ENCODE data around the gene CTDP1.
A peak's percentile ranks its signal among the peaks of the same experiment; 100 is the strongest.

CTDP1 gene, protein sequence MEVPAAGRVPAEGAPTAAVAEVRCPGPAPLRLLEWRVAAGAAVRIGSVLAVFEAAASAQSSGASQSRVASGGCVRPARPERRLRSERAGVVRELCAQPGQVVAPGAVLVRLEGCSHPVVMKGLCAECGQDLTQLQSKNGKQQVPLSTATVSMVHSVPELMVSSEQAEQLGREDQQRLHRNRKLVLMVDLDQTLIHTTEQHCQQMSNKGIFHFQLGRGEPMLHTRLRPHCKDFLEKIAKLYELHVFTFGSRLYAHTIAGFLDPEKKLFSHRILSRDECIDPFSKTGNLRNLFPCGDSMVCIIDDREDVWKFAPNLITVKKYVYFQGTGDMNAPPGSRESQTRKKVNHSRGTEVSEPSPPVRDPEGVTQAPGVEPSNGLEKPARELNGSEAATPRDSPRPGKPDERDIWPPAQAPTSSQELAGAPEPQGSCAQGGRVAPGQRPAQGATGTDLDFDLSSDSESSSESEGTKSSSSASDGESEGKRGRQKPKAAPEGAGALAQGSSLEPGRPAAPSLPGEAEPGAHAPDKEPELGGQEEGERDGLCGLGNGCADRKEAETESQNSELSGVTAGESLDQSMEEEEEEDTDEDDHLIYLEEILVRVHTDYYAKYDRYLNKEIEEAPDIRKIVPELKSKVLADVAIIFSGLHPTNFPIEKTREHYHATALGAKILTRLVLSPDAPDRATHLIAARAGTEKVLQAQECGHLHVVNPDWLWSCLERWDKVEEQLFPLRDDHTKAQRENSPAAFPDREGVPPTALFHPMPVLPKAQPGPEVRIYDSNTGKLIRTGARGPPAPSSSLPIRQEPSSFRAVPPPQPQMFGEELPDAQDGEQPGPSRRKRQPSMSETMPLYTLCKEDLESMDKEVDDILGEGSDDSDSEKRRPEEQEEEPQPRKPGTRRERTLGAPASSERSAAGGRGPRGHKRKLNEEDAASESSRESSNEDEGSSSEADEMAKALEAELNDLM

DNA sequence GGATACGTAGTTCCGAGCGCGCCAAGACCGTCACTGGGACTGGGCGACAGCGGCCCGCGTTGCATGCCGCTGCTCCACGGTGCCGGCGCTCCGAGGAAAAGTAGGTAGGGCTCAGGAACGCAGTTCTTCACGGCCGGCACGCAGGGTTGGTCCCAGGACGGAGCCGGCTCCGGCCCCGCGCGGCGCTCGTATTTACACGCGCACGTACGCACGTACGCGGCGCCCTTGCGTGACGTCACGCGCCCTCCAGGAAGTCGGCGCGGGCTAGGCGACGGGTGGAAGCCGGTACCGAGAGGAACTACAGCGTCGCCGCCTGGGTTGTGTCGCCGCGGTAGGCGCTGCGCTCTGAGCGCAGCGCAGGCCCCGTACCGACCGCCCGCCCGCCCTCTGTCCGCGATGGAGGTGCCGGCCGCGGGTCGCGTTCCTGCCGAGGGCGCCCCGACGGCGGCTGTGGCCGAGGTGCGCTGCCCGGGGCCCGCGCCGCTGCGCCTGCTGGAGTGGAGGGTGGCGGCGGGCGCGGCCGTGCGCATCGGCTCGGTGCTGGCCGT lies at the start of gene CTDP1:
Gene CTDP1, plus strand, starts transcription at position 252 of the 548 bp plus-strand sequence. Its CDS starts 145 bp downstream, at position 397.
- Mint-ChIP-seq H3K4me1 (peaks cover 53% of the 10 kb centered on the region), H3K4me3 (peak within 1 kb of the TSS; percentile 98), H3K27ac (ENCODE audit: low read depth) (peak within 1 kb of the TSS; percentile 97), H3K36me3 (ENCODE audit: insufficient read depth) (peaks cover 32% of the 10 kb centered on the region), H3K9me3 (no peaks in the 10 kb centered on the region), H3K27me3 (no peaks in the 10 kb centered on the region)
- DNase-seq (ENCODE audit: low spot score in 2 of 2) (peak in 1 of 2 donors; percentile 86), ATAC-seq (replicated peaks; ENCODE audit: extremely low read depth, poor library complexity, severe bottlenecking) (peak; percentile 59)

- Mint-ChIP-seq H3K4me3 (no peak overlapping the region), H3K4me1 (no peaks in the 10 kb centered on the region), H3K9me3 (peaks cover 8% of the 10 kb centered on the region), H3K27me3 (peaks cover 36% of the 10 kb centered on the region), H3K27ac (ENCODE audit: low read depth) (no peak overlapping the region), H3K36me3 (ENCODE audit: insufficient read depth) (peaks cover 4% of the 10 kb centered on the region)
- DNase-seq (ENCODE audit: low spot score in 2 of 2), result no peak
- no peak for ATAC-seq (replicated peaks; ENCODE audit: extremely low read depth, poor library complexity, severe bottlenecking)
Observed at GRCh38 chr18:79630281-79631095, 49.1 kb upstream of the CTDP1 start.

GRCh38 chr18:79631096-79631507 lies 48.5 kb upstream of the CTDP1 start:
- Mint-ChIP-seq H3K9me3 (peaks cover 8% of the 10 kb centered on the region), H3K4me3 (no peak overlapping the region), H3K4me1 (no peaks in the 10 kb centered on the region), H3K27me3 (peaks cover 30% of the 10 kb centered on the region), H3K27ac (ENCODE audit: low read depth) (no peak overlapping the region), H3K36me3 (ENCODE audit: insufficient read depth) (peaks cover 4% of the 10 kb centered on the region)
- ATAC-seq (replicated peaks; ENCODE audit: extremely low read depth, poor library complexity, severe bottlenecking) (no peak), DNase-seq (ENCODE audit: low spot score in 2 of 2) (no peak)

GRCh38 chr18:79631761-79632446 lies 47.7 kb upstream of the CTDP1 start:
- Mint-ChIP-seq H3K27me3 (peaks cover 22% of the 10 kb centered on the region), H3K4me3 (no peak overlapping the region), H3K27ac (ENCODE audit: low read depth) (no peak overlapping the region), H3K4me1 (no peaks in the 10 kb centered on the region), H3K9me3 (peaks cover 8% of the 10 kb centered on the region), H3K36me3 (ENCODE audit: insufficient read depth) (peaks cover 4% of the 10 kb centered on the region)
- ATAC-seq (replicated peaks; ENCODE audit: extremely low read depth, poor library complexity, severe bottlenecking) (no peak), DNase-seq (ENCODE audit: low spot score in 2 of 2) (no peak)

DNA sequence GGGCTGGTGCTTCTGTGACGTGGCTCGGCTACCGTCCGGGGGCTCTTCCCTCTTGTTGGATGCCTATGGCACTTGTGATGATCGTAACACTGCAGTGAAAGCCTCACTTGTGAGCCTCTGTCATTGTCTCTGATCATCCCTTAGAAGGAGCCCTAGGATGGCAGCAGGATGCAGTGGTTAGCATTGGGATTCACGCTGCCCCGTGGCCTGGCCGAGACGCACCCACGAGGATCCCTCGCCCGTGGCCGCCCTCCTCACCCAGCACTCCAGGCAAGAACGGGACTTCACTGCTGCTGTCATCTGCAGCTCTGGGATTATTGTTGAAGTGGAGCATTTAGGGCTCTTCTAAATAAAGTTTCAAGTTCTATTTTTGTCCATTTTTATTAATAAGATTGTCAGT lies 46.8 kb upstream of the CTDP1 start:
- no peak overlapping the region for H3K4me3 Mint-ChIP-seq
- H3K27me3 Mint-ChIP-seq, result peaks cover 14% of the 10 kb centered on the region
- no peaks in the 10 kb centered on the region for H3K4me1 Mint-ChIP-seq
- ATAC-seq (replicated peaks; ENCODE audit: extremely low read depth, poor library complexity, severe bottlenecking), result no peak
- DNase-seq (ENCODE audit: low spot score in 2 of 2), result no peak
- H3K27ac Mint-ChIP-seq (ENCODE audit: low read depth), result no peak overlapping the region
- H3K36me3 Mint-ChIP-seq (ENCODE audit: insufficient read depth), result peaks cover 4% of the 10 kb centered on the region
- H3K9me3 Mint-ChIP-seq, result peaks cover 8% of the 10 kb centered on the region

DNA sequence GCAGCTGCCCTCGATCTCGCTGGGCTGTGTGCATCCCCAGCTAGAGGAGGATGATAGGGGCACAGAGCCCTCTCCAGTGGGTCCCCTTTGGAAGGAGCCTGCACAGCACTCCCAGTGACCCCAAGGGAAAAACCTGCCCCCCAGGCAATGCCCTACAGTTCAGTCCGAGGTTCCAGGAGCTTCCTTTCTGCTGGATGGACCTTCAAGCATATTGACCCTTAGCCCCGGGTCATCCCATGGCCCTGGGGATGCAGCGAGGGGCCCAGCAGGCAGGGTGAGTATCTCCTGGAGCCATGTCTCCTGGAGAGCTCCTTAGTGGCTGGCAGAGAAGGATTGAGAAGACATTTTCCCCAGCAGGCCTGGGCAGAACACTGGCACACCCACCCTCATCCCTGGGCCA lies 45.4 kb upstream of the CTDP1 start:
- H3K9me3 Mint-ChIP-seq, result peaks cover 8% of the 10 kb centered on the region
- no peaks in the 10 kb centered on the region for H3K4me1 Mint-ChIP-seq
- H3K36me3 Mint-ChIP-seq (ENCODE audit: insufficient read depth), result peaks cover 4% of the 10 kb centered on the region
- ATAC-seq (replicated peaks; ENCODE audit: extremely low read depth, poor library complexity, severe bottlenecking), result no peak
- peak overlapping the region; percentile 54 for H3K27ac Mint-ChIP-seq (ENCODE audit: low read depth)
- no peak for DNase-seq (ENCODE audit: low spot score in 2 of 2)
- H3K4me3 Mint-ChIP-seq, result no peak overlapping the region
- H3K27me3 Mint-ChIP-seq, result peaks cover 2% of the 10 kb centered on the region

DNA sequence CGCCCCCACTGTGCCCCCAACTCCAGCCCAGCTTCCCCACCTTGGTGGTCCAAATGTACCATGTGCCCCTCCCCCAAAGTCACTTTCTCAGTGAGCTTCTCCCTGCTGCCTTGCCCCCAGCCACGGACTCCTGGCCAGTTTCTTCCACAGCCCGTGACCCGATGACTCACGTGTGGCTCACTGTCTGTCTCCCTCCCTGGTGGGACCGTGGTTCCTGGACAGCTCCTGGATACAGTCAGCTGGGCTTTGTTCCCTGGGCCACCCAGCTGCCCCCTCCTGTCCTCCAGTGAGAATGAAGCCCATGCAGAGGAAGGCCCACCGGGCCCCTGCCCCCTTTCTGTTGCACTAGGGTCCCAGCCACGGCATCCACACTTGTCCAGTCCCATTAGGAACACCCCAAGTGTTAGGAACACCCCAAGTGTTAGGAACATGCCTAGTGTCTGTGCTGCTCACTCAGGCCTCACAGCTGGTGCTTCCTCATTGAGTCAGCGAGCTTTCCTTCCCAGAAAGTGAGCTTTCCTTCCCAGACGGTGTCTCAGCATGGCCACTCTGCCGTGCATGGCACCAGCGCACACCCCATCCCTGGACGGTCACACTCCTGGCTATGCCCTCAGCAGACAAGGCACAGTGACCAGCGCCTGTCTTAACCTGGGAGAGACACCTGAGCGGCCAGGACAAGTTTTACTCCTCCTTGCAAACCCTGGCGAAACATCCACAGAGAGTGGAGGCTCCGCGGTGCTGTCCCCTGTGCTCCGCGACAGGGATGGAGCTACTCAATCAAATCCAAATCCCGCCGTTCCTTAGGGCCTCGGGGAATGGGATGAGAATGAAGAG lies 44.8 kb upstream of the CTDP1 start:
- Mint-ChIP-seq H3K36me3 (ENCODE audit: insufficient read depth) (peaks cover 4% of the 10 kb centered on the region), H3K27me3 (peaks cover 8% of the 10 kb centered on the region), H3K9me3 (peaks cover 8% of the 10 kb centered on the region), H3K4me1 (no peaks in the 10 kb centered on the region), H3K27ac (ENCODE audit: low read depth) (peak overlapping the region; percentile 54), H3K4me3 (no peak overlapping the region)
- ATAC-seq (replicated peaks; ENCODE audit: extremely low read depth, poor library complexity, severe bottlenecking) (no peak), DNase-seq (ENCODE audit: low spot score in 2 of 2) (no peak)

DNA sequence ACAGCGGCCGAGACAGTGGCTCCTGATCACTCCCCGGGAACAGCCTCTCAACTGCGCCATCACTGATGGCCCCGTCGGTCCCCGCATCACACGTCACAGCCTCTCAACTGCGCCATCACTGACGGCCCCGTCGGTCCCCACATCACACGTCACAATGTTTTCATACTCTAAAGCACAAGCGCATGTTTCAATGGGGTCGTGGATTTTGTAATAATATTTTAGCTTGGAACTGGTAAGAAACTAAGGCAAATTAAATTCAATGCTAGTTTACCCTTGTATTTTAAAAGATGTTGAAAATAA lies 44.2 kb upstream of the CTDP1 start:
- Mint-ChIP-seq H3K27ac (ENCODE audit: low read depth) (no peak overlapping the region), H3K36me3 (ENCODE audit: insufficient read depth) (peaks cover 4% of the 10 kb centered on the region), H3K4me3 (no peak overlapping the region), H3K27me3 (peaks cover 12% of the 10 kb centered on the region), H3K9me3 (peaks cover 8% of the 10 kb centered on the region), H3K4me1 (no peaks in the 10 kb centered on the region)
- DNase-seq (ENCODE audit: low spot score in 2 of 2), result no peak
- no peak for ATAC-seq (replicated peaks; ENCODE audit: extremely low read depth, poor library complexity, severe bottlenecking)

DNA sequence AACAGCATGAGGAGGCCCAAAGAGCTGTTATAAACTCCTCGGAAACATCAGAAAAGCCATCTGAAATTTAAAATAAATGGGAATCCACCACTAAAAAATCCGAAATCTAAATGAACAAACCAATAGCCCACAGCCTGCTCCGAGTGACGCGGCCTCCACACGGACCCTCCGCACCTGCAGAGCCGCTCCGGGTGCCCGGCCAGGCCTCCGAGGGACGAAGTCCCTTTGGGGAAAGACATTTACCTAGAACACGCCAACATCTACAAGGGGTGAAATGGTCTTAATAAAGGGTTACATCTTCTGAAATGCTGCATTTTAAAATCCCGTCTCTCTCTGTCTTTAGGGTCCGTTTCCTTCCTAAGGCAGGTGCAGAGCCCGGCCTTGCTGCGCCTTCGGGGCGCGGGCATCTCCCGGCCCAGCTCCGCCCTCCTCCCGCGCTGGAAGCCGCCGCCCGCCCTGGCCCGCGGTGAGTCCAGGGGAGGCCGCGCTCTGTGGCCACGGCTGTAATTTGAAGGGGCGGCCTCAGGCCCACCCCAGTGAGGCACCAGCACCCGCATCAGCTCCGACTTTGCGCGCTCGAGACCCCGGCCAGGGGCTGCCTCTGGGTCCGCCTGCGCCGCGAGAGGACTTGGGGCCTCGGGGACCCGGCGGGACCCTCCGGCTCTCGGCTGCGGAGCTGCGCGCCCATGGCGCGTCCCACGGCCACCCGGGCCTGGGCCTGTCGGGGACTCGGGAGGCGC lies 42.3 kb upstream of the CTDP1 start:
- Mint-ChIP-seq H3K4me1 (no peaks in the 10 kb centered on the region), H3K27ac (ENCODE audit: low read depth) (no peak overlapping the region), H3K27me3 (peaks cover 12% of the 10 kb centered on the region), H3K36me3 (ENCODE audit: insufficient read depth) (peaks cover 4% of the 10 kb centered on the region), H3K9me3 (peaks cover 8% of the 10 kb centered on the region), H3K4me3 (no peak overlapping the region)
- ATAC-seq (replicated peaks; ENCODE audit: extremely low read depth, poor library complexity, severe bottlenecking) (no peak), DNase-seq (ENCODE audit: low spot score in 2 of 2) (no peak)

DNA sequence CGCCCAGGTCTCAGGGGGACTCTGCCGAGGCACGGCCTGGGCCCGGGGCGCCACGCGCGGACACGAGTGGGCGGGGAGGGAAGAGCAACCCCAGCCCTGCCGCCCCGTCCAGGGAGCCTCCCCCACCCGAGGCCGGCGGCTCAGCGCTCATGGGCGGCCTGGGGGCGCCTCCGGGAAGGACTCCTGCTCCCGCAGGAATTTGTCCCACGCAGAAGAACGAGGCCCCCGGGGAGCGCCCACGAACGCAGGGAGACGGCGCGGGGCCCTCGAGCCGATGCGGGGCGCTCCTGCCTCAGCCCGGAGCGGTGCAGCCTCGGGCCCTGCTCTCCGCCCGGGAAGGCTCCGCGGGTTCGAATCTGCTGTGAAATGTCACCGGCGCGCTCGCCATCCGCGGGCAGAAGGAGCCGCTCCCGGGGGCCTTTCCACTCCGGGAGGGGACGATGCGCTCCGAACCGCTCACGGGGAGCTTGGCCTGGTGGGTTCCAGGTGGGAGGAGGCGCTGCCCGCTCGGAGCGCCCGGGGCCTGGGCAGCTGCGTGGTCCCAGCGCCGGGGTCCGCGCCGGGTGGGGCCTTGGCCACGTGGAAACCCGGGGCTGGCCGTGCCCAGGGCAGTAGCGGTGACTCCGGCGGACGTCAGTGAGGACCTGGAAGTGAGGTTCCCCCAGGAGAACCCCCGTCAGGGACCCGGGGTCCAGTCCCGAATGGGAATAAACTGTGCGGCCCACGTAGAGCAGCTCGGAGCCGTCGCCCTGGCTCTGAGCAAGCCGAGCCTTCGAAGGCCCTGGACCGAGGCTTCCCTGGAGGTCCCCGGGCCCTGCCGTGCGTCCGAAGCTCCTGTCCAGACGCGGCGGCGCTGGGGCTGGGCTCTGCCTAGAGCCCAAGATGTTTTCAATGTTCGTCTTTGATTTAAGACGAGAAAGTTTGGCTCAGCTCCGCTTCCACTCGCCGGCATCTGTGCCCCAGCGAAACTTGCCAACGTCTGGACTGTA lies 41.4 kb upstream of the CTDP1 start:
- H3K9me3 Mint-ChIP-seq, result peaks cover 8% of the 10 kb centered on the region
- peaks cover 12% of the 10 kb centered on the region for H3K27me3 Mint-ChIP-seq
- H3K4me3 Mint-ChIP-seq, result no peak overlapping the region
- H3K27ac Mint-ChIP-seq (ENCODE audit: low read depth), result no peak overlapping the region
- no peaks in the 10 kb centered on the region for H3K4me1 Mint-ChIP-seq
- DNase-seq (ENCODE audit: low spot score in 2 of 2) (no peak), ATAC-seq (replicated peaks; ENCODE audit: extremely low read depth, poor library complexity, severe bottlenecking) (no peak)
- peaks cover 3% of the 10 kb centered on the region for H3K36me3 Mint-ChIP-seq (ENCODE audit: insufficient read depth)
